Testis (tissue), 3 donors: ENCODE data around the gene PLIN1. TPM values are rescaled to one million over a fixed set of nuclear protein-coding genes. Genes with fewer than 3 reads are reported as not detected.

Experiments
- DNase-seq: peaks from one replicate; pipeline ENCODE4 v3.0.0-alpha.2; 2019
- H3K27ac ChIP-seq, 2 donors: fragments of 200-600 bp; sonication (generic); one replicate each; pipeline ENCODE4 v1.5.1; 2019
- H3K27me3 ChIP-seq: fragments of 200-600 bp; sonication (generic); one replicate; pipeline ENCODE4 v1.5.1; 2019
- H3K36me3 ChIP-seq: fragments of 200-600 bp; sonication (generic); one replicate; pipeline ENCODE4 v1.5.1; 2017; ENCODE audit warnings: low read depth; ENCODE audit errors: missing control alignments
- H3K4me1 ChIP-seq: fragments of 200-600 bp; sonication (generic); one replicate; pipeline ENCODE4 v1.5.1; 2019
- H3K4me3 ChIP-seq, 2 donors: fragments of 200-600 bp; sonication (generic); one replicate each; pipeline ENCODE4 v1.5.1; 2017 to 2019
- H3K9me3 ChIP-seq: fragments of 200-600 bp; sonication (generic); one replicate; pipeline ENCODE4 v1.5.1; 2017
- POLR2A ChIP-seq: fragments of 450-650 bp; IDR thresholded peaks from one replicate; pipeline ENCODE4 v1.6.1; 2017; ENCODE audit warnings: antibody characterized with exemption, mild to moderate bottlenecking, moderate library complexity
- WGBS, 2 donors: methylation state at CpG; one replicate each; pipeline ENCODE4 v1.1.5; 2018; 5-methylcytosine and 5-hydroxymethylcytosine counted together
- intact Hi-C: fragments of 100-400 bp; cut with DNase I; formaldehyde crosslinking; loops from one replicate; pipeline ENCODE4 v1.15.1; 2023; ENCODE audit warnings: low total_unique reads
- polyA plus RNA-seq: library from polyadenylated mRNA; stranded (reverse); fragments of 350-450 nt; fragmentation: Illumina TruSeq; extraction: RNeasy Lipid Tissue Mini Kit (QIAGEN cat#74804); gene quantifications from one replicate; pipeline ENCODE4 v1.2.3, GENCODE V29; 2014; ENCODE audit warnings: low read depth, low replicate concordance; ENCODE audit not compliant: insufficient read depth
- total RNA-seq, 2 donors: library from RNA; depleted of rRNA; stranded (reverse); fragments of >200 nt; gene quantifications; one replicate each; pipeline ENCODE4 v1.2.3, GENCODE V29; 2016
- TF ChIP-seq, protein P1 (sequence below), 3 experiments: fragments of 450-650 bp in 2 of 3; fragments of 200-600 bp in 1 of 3; sonication (generic) in 1 of 3; IDR thresholded peaks; one replicate each; pipeline ENCODE4 v1.5.1; 2016 to 2019; ENCODE audit warnings: antibody characterized with exemption in 3 of 3, mild to moderate bottlenecking in 2 of 3, moderate library complexity in 1 of 3

PLIN1 gene
- total and polyA plus RNA-seq, 3 donors from 2014 or later, result 9.1 to 18.5 (median 13.5) TPM

DNA sequence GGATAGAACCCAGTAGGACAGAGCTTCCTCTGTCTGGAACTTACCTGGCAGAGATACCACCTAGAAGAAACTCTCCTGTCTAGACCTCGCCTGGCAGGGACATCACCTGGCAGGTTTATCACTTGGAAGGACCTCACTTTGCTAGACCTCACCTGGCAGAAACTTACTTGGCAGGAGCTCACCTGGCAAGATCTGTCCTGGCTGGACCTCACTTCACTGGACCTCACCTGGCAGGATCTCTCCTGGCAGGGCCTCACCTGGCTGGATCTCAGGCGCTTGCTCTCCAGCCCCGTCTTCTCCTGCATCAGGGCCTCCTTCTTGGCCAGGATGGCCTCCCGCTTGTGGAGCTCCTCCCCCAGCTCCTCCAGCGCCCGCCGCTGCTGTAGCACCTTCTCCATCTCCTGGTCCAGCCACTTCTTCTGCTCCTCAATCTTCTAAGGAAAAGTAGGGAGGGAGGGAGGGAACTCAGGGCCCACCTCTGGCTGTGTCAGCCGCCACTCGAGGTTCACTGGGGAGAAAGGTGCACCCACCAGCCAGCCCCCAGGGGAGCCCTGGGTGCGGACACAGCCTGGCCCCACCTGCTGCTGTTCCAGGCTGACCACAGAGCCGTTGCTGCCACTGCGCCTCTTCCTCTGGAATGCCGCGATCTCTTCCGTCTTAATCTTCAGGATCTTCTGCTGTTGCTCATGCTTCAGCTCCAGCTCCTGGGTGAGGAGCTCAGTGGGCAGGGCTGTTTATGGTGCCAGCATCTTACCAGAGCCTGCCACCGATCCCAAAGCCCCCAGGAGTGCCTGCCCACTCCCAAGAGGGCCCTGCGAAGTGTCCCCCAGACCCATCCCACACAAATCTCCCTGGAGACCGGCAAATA lies 46.4 kb downstream of the PLIN1 start:
- DNase-seq, result no peak
- intact Hi-C loops, result no loop called here
- Histone ChIP-seq H3K36me3 (no peaks in the 10 kb centered on the region), H3K4me1 (no peaks in the 10 kb centered on the region), H3K9me3 (no peaks in the 10 kb centered on the region), H3K27me3 (no peaks in the 10 kb centered on the region), H3K4me3 (no peak overlapping the region), H3K27ac (no peak overlapping the region)
- TF ChIP-seq POLR2A, result no peak
- TF ChIP-seq, protein P1, sequence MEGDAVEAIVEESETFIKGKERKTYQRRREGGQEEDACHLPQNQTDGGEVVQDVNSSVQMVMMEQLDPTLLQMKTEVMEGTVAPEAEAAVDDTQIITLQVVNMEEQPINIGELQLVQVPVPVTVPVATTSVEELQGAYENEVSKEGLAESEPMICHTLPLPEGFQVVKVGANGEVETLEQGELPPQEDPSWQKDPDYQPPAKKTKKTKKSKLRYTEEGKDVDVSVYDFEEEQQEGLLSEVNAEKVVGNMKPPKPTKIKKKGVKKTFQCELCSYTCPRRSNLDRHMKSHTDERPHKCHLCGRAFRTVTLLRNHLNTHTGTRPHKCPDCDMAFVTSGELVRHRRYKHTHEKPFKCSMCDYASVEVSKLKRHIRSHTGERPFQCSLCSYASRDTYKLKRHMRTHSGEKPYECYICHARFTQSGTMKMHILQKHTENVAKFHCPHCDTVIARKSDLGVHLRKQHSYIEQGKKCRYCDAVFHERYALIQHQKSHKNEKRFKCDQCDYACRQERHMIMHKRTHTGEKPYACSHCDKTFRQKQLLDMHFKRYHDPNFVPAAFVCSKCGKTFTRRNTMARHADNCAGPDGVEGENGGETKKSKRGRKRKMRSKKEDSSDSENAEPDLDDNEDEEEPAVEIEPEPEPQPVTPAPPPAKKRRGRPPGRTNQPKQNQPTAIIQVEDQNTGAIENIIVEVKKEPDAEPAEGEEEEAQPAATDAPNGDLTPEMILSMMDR (IDR thresholded peaks at IDR 0.05), result no peak
- WGBS, 2 donors, result 96 to 99% methylated on average over 16 to 18 of the region's 18 CpGs

DNA sequence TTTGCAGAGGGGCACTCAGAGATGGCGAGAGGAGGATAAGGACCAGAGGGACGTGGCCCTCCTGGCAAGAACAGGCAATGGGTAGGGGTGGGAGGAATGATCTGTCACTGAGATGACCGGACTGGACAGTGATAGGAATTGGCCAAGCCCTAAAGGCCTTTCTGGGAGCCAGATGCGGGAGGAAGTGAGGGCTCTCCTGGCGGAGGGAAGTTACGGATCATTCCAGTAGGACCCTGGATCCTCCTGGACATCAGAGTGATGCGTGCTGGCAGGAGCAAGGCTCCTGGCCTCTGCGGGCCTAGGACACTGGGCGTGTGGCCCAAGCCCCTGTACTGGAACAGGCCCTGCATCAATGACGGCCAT lies 47.3 kb downstream of the PLIN1 start:
- Histone ChIP-seq H3K36me3 (no peaks in the 10 kb centered on the region), H3K4me1 (no peaks in the 10 kb centered on the region), H3K9me3 (no peaks in the 10 kb centered on the region), H3K27ac (no peak overlapping the region), H3K4me3 (no peak overlapping the region), H3K27me3 (no peaks in the 10 kb centered on the region)
- intact Hi-C loops, result no loop called here
- DNase-seq, result no peak
- TF ChIP-seq, protein P1 (IDR thresholded peaks at IDR 0.05), result no peak
- no peak for TF ChIP-seq POLR2A
- 82 to 88% methylated on average over 6 to 10 of the region's 10 CpGs for WGBS, 2 donors

DNA sequence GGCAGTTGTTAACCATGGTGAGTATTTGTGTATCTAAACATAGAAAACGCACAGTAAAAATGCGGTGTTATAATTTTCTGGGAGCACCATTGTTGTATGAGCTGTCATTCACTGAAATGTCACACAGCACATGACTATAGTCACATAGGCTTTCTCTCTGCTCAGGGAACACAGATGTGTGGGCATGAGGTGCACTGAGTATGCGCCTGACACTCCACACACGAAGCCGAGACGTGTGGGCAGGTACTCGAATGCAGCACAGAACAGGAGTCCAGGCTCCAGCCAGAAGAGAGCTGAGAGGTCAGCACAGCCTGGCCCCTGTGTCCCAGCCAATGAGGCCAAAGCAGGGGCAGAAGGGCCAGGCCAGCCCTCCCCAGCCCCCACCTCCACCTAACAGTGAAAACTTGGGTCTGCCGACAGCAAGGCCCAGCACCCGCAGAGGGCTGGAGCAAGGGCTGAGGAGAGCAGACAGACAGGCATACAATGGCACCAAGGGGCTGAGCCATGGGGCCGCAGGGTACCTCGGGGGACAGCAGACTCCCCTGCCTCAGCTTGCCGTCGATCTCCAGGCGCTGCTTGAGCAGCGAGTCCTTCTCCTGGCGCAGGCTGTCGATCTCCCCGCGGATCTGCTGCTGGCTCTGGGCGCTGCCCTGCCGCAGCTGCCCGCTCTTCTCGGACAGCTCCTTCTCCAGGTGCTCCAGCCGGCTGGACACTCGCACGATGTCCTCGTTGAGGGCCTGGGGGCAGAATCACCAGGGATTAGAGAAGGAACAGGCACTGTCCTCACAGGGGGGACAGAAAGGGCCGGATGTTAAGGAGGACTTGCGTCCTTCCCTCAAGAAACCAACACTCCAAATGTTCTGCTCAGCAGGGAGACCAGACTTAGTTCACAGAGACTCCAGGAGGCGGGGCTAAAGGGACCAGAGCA lies 47.9 kb downstream of the PLIN1 start:
- Histone ChIP-seq H3K4me3 (no peak overlapping the region), H3K27ac (no peak overlapping the region), H3K9me3 (no peaks in the 10 kb centered on the region), H3K27me3 (no peaks in the 10 kb centered on the region), H3K36me3 (no peaks in the 10 kb centered on the region), H3K4me1 (no peaks in the 10 kb centered on the region)
- intact Hi-C loops, result no loop called here
- no peak for DNase-seq
- TF ChIP-seq, protein P1 (IDR thresholded peaks at IDR 0.05), result no peak
- TF ChIP-seq POLR2A, result no peak
- 90 to 94% methylated on average over 16 to 30 of the region's 30 CpGs for WGBS, 2 donors

DNA sequence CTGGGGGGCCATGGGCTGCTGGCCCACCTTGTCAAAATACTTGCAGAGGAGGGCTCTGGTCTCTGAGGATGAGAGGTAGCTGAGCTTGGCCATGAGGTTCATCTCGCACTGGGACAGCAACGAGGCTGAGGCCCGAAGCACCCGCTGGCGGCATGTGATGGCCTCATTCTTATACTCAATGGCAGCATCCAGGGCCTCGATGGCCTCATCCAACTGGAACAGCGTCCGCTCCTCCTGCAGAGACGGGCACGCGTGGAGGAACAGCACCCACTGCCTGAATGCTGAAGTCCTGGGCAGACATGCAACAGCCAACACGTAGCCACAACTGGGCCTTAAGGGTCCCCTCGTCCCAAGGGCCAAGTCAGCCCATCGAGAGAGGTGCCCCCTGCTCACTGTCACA lies 48.9 kb downstream of the PLIN1 start:
- DNase-seq, result no peak
- Histone ChIP-seq H3K4me3 (no peak overlapping the region), H3K4me1 (no peaks in the 10 kb centered on the region), H3K27ac (no peak overlapping the region), H3K36me3 (no peaks in the 10 kb centered on the region), H3K9me3 (no peaks in the 10 kb centered on the region), H3K27me3 (no peaks in the 10 kb centered on the region)
- 89 to 94% methylated on average over 11 to 14 of the region's 14 CpGs for WGBS, 2 donors
- TF ChIP-seq POLR2A, result no peak
- TF ChIP-seq, protein P1 (IDR thresholded peaks at IDR 0.05), result no peak
- intact Hi-C loops, result no loop called here
